ENCODE measurements around the gene PLIN1.

GRCh38 chr15:89648106-89649012 lies 30.8 kb downstream of the PLIN1 start:
- TF ChIP-seq POLR2A (IDR thresholded peaks at IDR 0.05) = no peak
- TF ChIP-seq CTCF (IDR thresholded peaks at IDR 0.05) = no peak

Data from body of pancreas (tissue), 4 donors.